Measurements from ENCODE around the gene MCM9. TPM values are rescaled to one million over a fixed set of nuclear protein-coding genes. Genes with fewer than 3 reads are reported as not detected.

Gene MCM9
- total RNA-seq, 1 donor from 2014 or later, result 10.1 TPM

- H3K9ac ChIP-seq (ENCODE audit: low read length), result no peak overlapping the region
- no peak overlapping the region for H3K4me2 ChIP-seq (ENCODE audit: low read length)
- no peak for TF ChIP-seq CTCF (IDR thresholded peaks at IDR 0.05; ENCODE audit: insufficient read depth, low read depth, low read length)
- no peak overlapping the region for H3K4me3 ChIP-seq (ENCODE audit: insufficient read depth, low read depth, low read length)
- DNase-seq (ENCODE audit: low read depth) (no peak), FAIRE-seq (no peak)
- Mint-ChIP-seq H3K27ac (ENCODE audit: unreplicated experiment) (peak overlapping the region; percentile 95), H3K9me3 (ENCODE audit: unreplicated experiment) (no peaks in the 10 kb centered on the region), H3K4me3 (ENCODE audit: unreplicated experiment) (no peak overlapping the region), H3K27me3 (ENCODE audit: low read depth, unreplicated experiment) (no peaks in the 10 kb centered on the region), H3K4me1 (ENCODE audit: low read depth, unreplicated experiment) (peaks cover 61% of the 10 kb centered on the region), H3K36me3 (ENCODE audit: low read depth, unreplicated experiment) (peaks cover 12% of the 10 kb centered on the region)
- H3K4me1 ChIP-seq (ENCODE audit: insufficient read depth, low read length), result peaks cover 20% of the 10 kb centered on the region
- H2AFZ ChIP-seq (ENCODE audit: low read depth, low read length), result no peak overlapping the region
- peaks cover 77% of the 10 kb centered on the region for H3K79me2 ChIP-seq (ENCODE audit: insufficient read depth, low read length)
- H3K27ac ChIP-seq (ENCODE audit: low read depth, low read length), result no peak overlapping the region
- H3K9me3 ChIP-seq (ENCODE audit: insufficient read depth, low read depth, low read length), result no peaks in the 10 kb centered on the region
- H3K27me3 ChIP-seq (ENCODE audit: insufficient read depth, low read length), result no peaks in the 10 kb centered on the region
- H3K36me3 ChIP-seq (ENCODE audit: insufficient read depth, low read length), result peaks cover 53% of the 10 kb centered on the region
- H4K20me1 ChIP-seq (ENCODE audit: insufficient read depth, low read length), result peaks cover 10% of the 10 kb centered on the region
These were observed 31.3 kb downstream of the MCM9 start for GRCh38 chr6:118903691-118904090.

- Histone ChIP-seq H3K4me1 (ENCODE audit: insufficient read depth, low read length) (peaks cover 18% of the 10 kb centered on the region), H3K9ac (ENCODE audit: low read length) (no peak overlapping the region), H3K36me3 (ENCODE audit: insufficient read depth, low read length) (peaks cover 52% of the 10 kb centered on the region), H2AFZ (ENCODE audit: low read depth, low read length) (no peak overlapping the region), H3K4me3 (ENCODE audit: insufficient read depth, low read depth, low read length) (no peak overlapping the region), H3K27me3 (ENCODE audit: insufficient read depth, low read length) (no peaks in the 10 kb centered on the region), H3K4me2 (ENCODE audit: low read length) (peak overlapping the region; percentile 31), H3K9me3 (ENCODE audit: insufficient read depth, low read depth, low read length) (no peaks in the 10 kb centered on the region), H3K79me2 (ENCODE audit: insufficient read depth, low read length) (peaks cover 83% of the 10 kb centered on the region), H3K27ac (ENCODE audit: low read depth, low read length) (no peak overlapping the region), H4K20me1 (ENCODE audit: insufficient read depth, low read length) (peaks cover 10% of the 10 kb centered on the region)
- Mint-ChIP-seq H3K27me3 (ENCODE audit: low read depth, unreplicated experiment) (no peaks in the 10 kb centered on the region), H3K36me3 (ENCODE audit: low read depth, unreplicated experiment) (peaks cover 12% of the 10 kb centered on the region), H3K27ac (ENCODE audit: unreplicated experiment) (peak overlapping the region; percentile 95), H3K4me3 (ENCODE audit: unreplicated experiment) (peak overlapping the region; percentile 6), H3K9me3 (ENCODE audit: unreplicated experiment) (no peaks in the 10 kb centered on the region), H3K4me1 (ENCODE audit: low read depth, unreplicated experiment) (peaks cover 59% of the 10 kb centered on the region)
- no peak for DNase-seq (ENCODE audit: low read depth)
- FAIRE-seq, result no peak
- TF ChIP-seq CTCF (IDR thresholded peaks at IDR 0.05; ENCODE audit: insufficient read depth, low read depth, low read length), result no peak
- no peak for TF ChIP-seq EZH2 (IDR thresholded peaks at IDR 0.05; ENCODE audit: insufficient read depth, low read length)
These were observed 31.8 kb downstream of the MCM9 start for GRCh38 chr6:118903138-118903537.

GRCh38 chr6:118902726-118903125 lies 32.2 kb downstream of the MCM9 start:
- H3K27me3 Mint-ChIP-seq (ENCODE audit: low read depth, unreplicated experiment), result no peaks in the 10 kb centered on the region
- Histone ChIP-seq H3K4me1 (ENCODE audit: insufficient read depth, low read length) (peaks cover 16% of the 10 kb centered on the region), H3K9me3 (ENCODE audit: insufficient read depth, low read depth, low read length) (no peaks in the 10 kb centered on the region), H2AFZ (ENCODE audit: low read depth, low read length) (no peak overlapping the region), H4K20me1 (ENCODE audit: insufficient read depth, low read length) (peaks cover 10% of the 10 kb centered on the region), H3K36me3 (ENCODE audit: insufficient read depth, low read length) (peaks cover 49% of the 10 kb centered on the region), H3K27ac (ENCODE audit: low read depth, low read length) (peak overlapping the region; percentile 45), H3K4me2 (ENCODE audit: low read length) (peak overlapping the region; percentile 31), H3K79me2 (ENCODE audit: insufficient read depth, low read length) (peaks cover 87% of the 10 kb centered on the region), H3K27me3 (ENCODE audit: insufficient read depth, low read length) (no peaks in the 10 kb centered on the region), H3K4me3 (ENCODE audit: insufficient read depth, low read depth, low read length) (no peak overlapping the region), H3K9ac (ENCODE audit: low read length) (peak overlapping the region; percentile 12)
- H3K27ac Mint-ChIP-seq (ENCODE audit: unreplicated experiment), result peak overlapping the region; percentile 95
- peaks cover 12% of the 10 kb centered on the region for H3K36me3 Mint-ChIP-seq (ENCODE audit: low read depth, unreplicated experiment)
- H3K4me3 Mint-ChIP-seq (ENCODE audit: unreplicated experiment), result no peak overlapping the region
- peak; percentile 48 for DNase-seq (ENCODE audit: low read depth)
- peak; percentile 20 for FAIRE-seq
- no peak for TF ChIP-seq EZH2 (IDR thresholded peaks at IDR 0.05; ENCODE audit: insufficient read depth, low read length)
- no peak for TF ChIP-seq CTCF (IDR thresholded peaks at IDR 0.05; ENCODE audit: insufficient read depth, low read depth, low read length)
- peaks cover 58% of the 10 kb centered on the region for H3K4me1 Mint-ChIP-seq (ENCODE audit: low read depth, unreplicated experiment)
- no peaks in the 10 kb centered on the region for H3K9me3 Mint-ChIP-seq (ENCODE audit: unreplicated experiment)

Data from astrocyte (in vitro differentiated cells and primary cell).